Activated B cell treated with CpG ODN at 0.5 μM for 24 hours (primary cell): ENCODE data around the gene ADCY6. TPM values are rescaled to one million over a fixed set of nuclear protein-coding genes. Genes with fewer than 3 reads are reported as not detected.

ENCODE experiments used
- ATAC-seq: fragments of 200-7000 bp; cut with Tn5 transposase; one replicate; pipeline ENCODE4 v1.10.0; 2021; ENCODE audit warnings: low read depth, mild to moderate bottlenecking, moderate library complexity
- CTCF ChIA-PET: fragments of 350-600 bp; sonication (Branson Sonifier 250); formaldehyde crosslinking; loops from one replicate; lab custom pipeline; 2021; ENCODE audit warnings: antibody characterized with exemption; lab: Charles Lee
- POLR2A ChIA-PET: fragments of 350-600 bp; sonication (Branson Sonifier 250); formaldehyde crosslinking; loops from one replicate; lab custom pipeline; 2021; ENCODE audit warnings: antibody characterized with exemption; lab: Charles Lee
- DNase-seq: peaks from one replicate; pipeline ENCODE4 v3.0.0; 2022
- H3K27ac Mint-ChIP-seq: one replicate; pipeline ENCODE4 v1.8.0; 2020; ENCODE audit warnings: mixed read lengths
- H3K27me3 Mint-ChIP-seq: one replicate; pipeline ENCODE4 v1.8.0; 2021; ENCODE audit warnings: mixed read lengths
- H3K36me3 Mint-ChIP-seq: one replicate; pipeline ENCODE4 v1.8.0; 2021; ENCODE audit warnings: low read depth, mixed read lengths
- H3K4me1 Mint-ChIP-seq: one replicate; pipeline ENCODE4 v1.8.0; 2021; ENCODE audit warnings: mixed read lengths
- H3K4me3 Mint-ChIP-seq: one replicate; pipeline ENCODE4 v1.8.0; 2020; ENCODE audit warnings: mild to moderate bottlenecking, mixed read lengths
- H3K9me3 Mint-ChIP-seq: one replicate; pipeline ENCODE4 v1.8.0; 2020; ENCODE audit warnings: mixed read lengths
- CTCF ChIP-seq: fragments of 200-600 bp; IDR thresholded peaks from one replicate; pipeline ENCODE4 v1.8.0; 2022; ENCODE audit warnings: antibody characterized with exemption, mild to moderate bottlenecking
- intact Hi-C: fragments of 100-400 bp; cut with micrococcal nuclease; formaldehyde crosslinking; loops from one replicate; pipeline ENCODE4 v1.15.1; 2024
- total RNA-seq: library from RNA; stranded (reverse); gene quantifications from 2 replicates; pipeline ENCODE4 v1.2.3, GENCODE V29; 2022

The ADCY6 gene
- total RNA-seq, 1 donor from 2014 or later: 0.60 TPM

GRCh38 chr12:48768147-48768546 is 20.7 kb downstream of the ADCY6 start:
- H3K27ac Mint-ChIP-seq: no peak overlapping the region
- ChIA-PET CTCF (interaction anchor here (1.7 kb wide), 1 partner anchor 15 kb away, joined by 8 read pairs; no protein-coding TSS in a partner anchor), POLR2A (no interaction called here)
- H3K4me1 Mint-ChIP-seq: peaks cover 20% of the 10 kb centered on the region
- peaks cover 10% of the 10 kb centered on the region for H3K27me3 Mint-ChIP-seq
- ATAC-seq: no peak
- H3K9me3 Mint-ChIP-seq: no peaks in the 10 kb centered on the region
- TF ChIP-seq CTCF: no peak
- intact Hi-C loops: no loop called here
- no peaks in the 10 kb centered on the region for H3K36me3 Mint-ChIP-seq
- H3K4me3 Mint-ChIP-seq: no peak overlapping the region
- no peak for DNase-seq

GRCh38 chr12:48767521-48767920 is 21.4 kb downstream of the ADCY6 start:
- no peaks in the 10 kb centered on the region for H3K9me3 Mint-ChIP-seq
- peaks cover 10% of the 10 kb centered on the region for H3K27me3 Mint-ChIP-seq
- ChIA-PET CTCF (no interaction called here), POLR2A (interaction anchor here (0.6 kb wide), 1 partner anchor 36 kb away, joined by 3 read pairs; no protein-coding TSS in a partner anchor)
- H3K4me3 Mint-ChIP-seq: no peak overlapping the region
- DNase-seq (no peak), ATAC-seq (no peak)
- H3K4me1 Mint-ChIP-seq: peaks cover 20% of the 10 kb centered on the region
- intact Hi-C loops: no loop called here
- no peak overlapping the region for H3K27ac Mint-ChIP-seq
- H3K36me3 Mint-ChIP-seq: no peaks in the 10 kb centered on the region
- no peak for TF ChIP-seq CTCF

- Mint-ChIP-seq H3K4me1 (peaks cover 20% of the 10 kb centered on the region), H3K9me3 (no peaks in the 10 kb centered on the region), H3K27me3 (peaks cover 10% of the 10 kb centered on the region), H3K36me3 (no peaks in the 10 kb centered on the region), H3K27ac (no peak overlapping the region), H3K4me3 (no peak overlapping the region)
- no peak for TF ChIP-seq CTCF
- ATAC-seq (no peak), DNase-seq (no peak)
- intact Hi-C loops: no loop called here
- ChIA-PET POLR2A (no interaction called here), CTCF (no interaction called here)
Observed at GRCh38 chr12:48767047-48767446, 21.8 kb downstream of the ADCY6 start.

- Mint-ChIP-seq H3K27ac (no peak overlapping the region), H3K27me3 (peaks cover 10% of the 10 kb centered on the region), H3K4me3 (no peak overlapping the region), H3K9me3 (no peaks in the 10 kb centered on the region), H3K4me1 (peaks cover 20% of the 10 kb centered on the region), H3K36me3 (no peaks in the 10 kb centered on the region)
- DNase-seq (no peak), ATAC-seq (no peak)
- CTCF ChIA-PET: no interaction called here
- no peak for TF ChIP-seq CTCF
- POLR2A ChIA-PET: no interaction called here
- intact Hi-C loops: no loop called here
Observed at GRCh38 chr12:48765753-48766162, 23.1 kb downstream of the ADCY6 start.

GRCh38 chr12:48764521-48764920 is 24.4 kb downstream of the ADCY6 start:
- intact Hi-C loops: no loop called here
- no peak for TF ChIP-seq CTCF
- ATAC-seq: no peak
- peaks cover 5% of the 10 kb centered on the region for H3K27me3 Mint-ChIP-seq
- ChIA-PET CTCF (interaction anchor here (2.4 kb wide), 1 partner anchor 14 kb away, joined by 5 read pairs; no protein-coding TSS in a partner anchor), POLR2A (no interaction called here)
- no peaks in the 10 kb centered on the region for H3K9me3 Mint-ChIP-seq
- H3K4me1 Mint-ChIP-seq: peaks cover 20% of the 10 kb centered on the region
- H3K36me3 Mint-ChIP-seq: no peaks in the 10 kb centered on the region
- H3K27ac Mint-ChIP-seq: no peak overlapping the region
- DNase-seq: no peak
- H3K4me3 Mint-ChIP-seq: no peak overlapping the region
